RCC 7860 (cell line): Measurements from ENCODE around the gene PROM1.

Experiments
- DNase-seq: peaks from one replicate; pipeline ENCODE4 v3.0.0-alpha.2; 2015; ENCODE audit warnings: low spot score
- FAIRE-seq: peaks from 2 replicates; lab custom pipeline; 2012; peaks lifted over from hg19 to GRCh38; lab: Jason Lieb, UNC

The PROM1 gene

DNA sequence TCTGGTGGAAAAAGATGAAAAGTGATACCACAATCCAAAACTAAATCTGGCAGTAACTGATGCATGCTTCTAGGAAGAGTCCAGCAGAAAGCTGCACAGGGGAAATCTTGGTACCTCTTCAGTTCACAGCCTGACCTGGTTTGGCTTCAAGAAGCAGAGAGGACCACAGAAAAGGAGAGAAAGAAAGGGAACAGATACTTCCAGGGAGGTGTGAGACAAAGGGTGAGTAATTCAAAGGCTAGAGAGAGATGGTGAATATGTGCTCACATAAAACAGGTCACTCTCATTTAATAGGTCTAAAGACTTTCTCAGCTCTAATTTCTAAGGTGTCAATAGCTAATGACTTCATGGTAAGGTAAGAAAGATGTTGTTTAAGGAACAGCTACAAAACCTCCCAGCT, 132.0 kb downstream of the PROM1 start:
- FAIRE-seq = no peak

GRCh38 chr4:15948826-15949225, 135.0 kb downstream of the PROM1 start:
- DNase-seq (no peak), FAIRE-seq (no peak)

More for the DNA sequence above, 132.0 kb downstream of the PROM1 start:
- DNase-seq = no peak

- FAIRE-seq (no peak), DNase-seq (peak; percentile 7)
Measured at GRCh38 chr4:15947684-15948083, 136.1 kb downstream of the PROM1 start.

DNA sequence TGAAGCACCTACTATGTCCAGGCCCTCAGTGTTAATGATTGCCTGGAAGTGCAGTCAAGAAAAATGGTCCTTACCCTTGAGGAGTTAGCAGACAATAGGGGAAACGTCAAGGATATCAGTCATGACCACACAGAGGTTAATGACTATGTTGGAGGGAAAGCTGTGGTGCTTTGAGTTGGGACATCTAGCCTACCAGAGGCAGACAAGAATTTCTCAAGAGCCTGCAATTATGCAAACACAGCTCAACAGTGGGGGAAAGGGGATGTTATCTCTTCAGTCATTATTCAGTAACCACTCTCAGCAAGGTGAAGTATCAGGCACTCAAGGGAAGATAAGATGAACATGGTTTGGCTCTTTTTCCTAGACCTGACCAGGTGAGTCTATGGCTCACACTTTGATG, 138.3 kb downstream of the PROM1 start:
- DNase-seq (no peak), FAIRE-seq (no peak)

DNA sequence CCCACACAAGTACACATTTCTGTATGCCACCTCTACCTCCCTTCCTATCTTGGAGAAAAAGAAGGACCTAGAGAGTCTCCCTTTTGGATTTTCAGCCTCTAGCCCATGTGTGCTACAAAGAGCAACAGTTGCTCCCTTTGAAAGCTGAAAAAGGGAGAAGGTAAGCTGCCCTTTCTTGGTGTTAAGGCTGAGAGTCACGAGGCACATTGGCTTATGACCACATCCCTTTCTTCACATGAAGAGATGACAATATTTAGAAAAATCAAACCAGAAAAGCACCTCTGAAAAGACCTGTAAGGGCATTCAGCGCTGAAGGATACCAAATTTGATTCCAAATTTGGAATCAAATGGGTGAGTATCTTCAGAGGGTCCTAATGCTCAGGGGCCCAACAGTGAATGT, 138.9 kb downstream of the PROM1 start:
- DNase-seq (no peak), FAIRE-seq (no peak)

DNA sequence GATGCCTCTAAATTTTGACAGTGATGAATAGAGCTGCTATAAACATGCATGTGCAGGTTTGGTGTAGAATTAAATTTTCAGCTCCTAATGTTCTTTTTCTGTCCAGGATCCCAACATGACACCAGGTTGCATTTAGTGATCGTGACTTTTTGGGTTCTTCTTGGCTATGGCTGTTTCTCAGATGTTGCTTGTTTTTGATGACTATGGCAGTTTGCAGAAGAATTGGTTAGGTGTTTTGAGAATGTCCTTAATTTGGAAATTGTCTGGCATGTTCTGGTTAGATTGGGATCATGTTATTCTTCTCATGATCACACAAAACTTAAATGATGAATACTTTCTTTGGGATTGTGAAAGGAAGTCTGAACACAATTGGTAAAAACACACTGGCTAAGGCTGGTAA, 141.5 kb downstream of the PROM1 start:
- DNase-seq = no peak
- no peak for FAIRE-seq

DNA sequence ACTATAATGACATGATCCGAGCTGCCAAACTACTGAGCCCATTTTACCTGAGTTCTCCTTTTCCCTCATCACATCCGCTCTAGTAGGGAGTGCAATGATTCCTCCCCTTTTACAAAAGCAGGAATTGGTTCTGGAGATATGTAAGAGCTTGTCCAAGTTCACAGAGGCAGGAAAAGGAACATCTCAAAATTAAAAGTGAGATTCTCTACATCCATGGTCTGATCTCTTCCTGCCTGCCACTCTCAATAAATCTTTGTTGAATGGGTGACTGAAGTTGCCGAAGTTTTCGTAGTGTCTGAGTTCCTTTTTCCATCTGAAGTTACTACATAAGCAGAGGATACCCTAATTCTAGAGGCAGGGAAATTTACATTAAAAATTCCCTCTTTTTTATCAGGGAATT, 145.2 kb downstream of the PROM1 start, which contains the start of gene FGFBP1:
TSS of gene FGFBP1 (minus strand) at position 101 of the 400 bp plus-strand sequence. CDS start 2,108 bp downstream, outside the sequence.
- FAIRE-seq (no peak), DNase-seq (no peak)

- DNase-seq (no peak), FAIRE-seq (no peak)
Measured at GRCh38 chr4:15938182-15938581, 145.6 kb downstream of the PROM1 start.

GRCh38 chr4:15936495-15936894, 147.3 kb downstream of the PROM1 start:
- FAIRE-seq (no peak), DNase-seq (no peak)

GRCh38 chr4:15935504-15936402, 148.1 kb downstream of the PROM1 start:
- FAIRE-seq = no peak
- DNase-seq = no peak

- DNase-seq = no peak
- FAIRE-seq = no peak
Measured at GRCh38 chr4:15934259-15934658, 149.6 kb downstream of the PROM1 start.

- DNase-seq (no peak), FAIRE-seq (no peak)
Measured at GRCh38 chr4:15931451-15932210, 152.2 kb downstream of the PROM1 start.

DNA sequence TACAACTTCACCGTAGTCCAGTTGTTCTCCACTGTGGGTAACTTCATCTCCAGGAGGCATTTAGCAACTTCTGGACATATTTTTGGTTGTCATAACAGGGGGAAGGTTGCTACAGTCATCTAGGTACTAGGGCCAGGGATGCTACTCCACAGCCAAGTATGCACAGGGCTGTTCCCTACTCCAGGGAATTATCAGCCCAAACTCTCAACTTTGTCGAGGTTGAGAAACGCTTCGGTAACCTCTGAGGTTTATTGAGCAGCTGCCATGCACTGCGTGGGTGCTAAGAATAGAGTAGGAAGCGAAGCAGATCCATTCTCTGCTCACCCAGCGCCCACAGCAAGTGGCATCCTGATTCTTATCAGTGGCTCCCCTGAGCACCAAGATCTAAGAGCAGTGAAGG, 153.5 kb downstream of the PROM1 start:
- FAIRE-seq (no peak), DNase-seq (no peak)

DNA sequence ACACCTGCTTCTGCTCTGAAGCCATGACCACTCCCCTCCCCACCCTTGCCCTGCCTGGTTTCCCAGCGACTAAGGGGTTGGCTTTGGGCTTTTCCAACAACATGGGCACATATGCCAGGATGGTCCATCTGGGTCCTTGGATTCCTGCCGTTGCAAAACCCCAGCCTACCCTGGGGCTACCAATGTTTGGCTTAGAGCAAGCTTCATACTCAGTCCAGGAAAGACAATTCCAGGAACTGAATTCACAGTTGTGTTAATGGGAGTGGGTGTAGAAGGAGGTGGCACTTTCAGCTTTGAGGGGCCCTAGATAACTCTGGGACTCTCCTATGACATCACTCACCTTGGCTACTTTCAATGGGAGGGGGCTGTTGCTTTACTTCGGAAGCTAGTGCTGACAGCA, 154.3 kb downstream of the PROM1 start:
- no peak for FAIRE-seq
- DNase-seq = no peak

DNA sequence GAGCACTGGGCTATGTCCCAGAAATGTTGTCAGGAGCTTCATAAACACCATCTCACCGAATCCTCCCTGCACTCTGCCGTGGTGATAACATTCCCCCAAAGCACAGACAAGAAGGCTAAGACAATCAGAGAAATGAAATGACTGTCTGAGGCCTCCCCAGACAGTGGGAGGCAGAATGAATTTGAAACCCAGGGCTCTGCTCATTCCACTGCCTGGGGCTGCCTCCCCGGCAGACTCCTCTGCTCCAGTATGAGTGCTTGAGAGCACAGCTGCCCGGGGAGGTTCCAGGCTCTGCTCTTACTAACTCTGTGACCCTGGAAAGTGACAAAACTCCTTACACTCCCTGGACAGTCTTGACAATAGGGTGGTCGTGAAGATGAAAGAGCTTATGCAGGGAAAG, 154.9 kb downstream of the PROM1 start:
- DNase-seq (no peak), FAIRE-seq (no peak)

DNA sequence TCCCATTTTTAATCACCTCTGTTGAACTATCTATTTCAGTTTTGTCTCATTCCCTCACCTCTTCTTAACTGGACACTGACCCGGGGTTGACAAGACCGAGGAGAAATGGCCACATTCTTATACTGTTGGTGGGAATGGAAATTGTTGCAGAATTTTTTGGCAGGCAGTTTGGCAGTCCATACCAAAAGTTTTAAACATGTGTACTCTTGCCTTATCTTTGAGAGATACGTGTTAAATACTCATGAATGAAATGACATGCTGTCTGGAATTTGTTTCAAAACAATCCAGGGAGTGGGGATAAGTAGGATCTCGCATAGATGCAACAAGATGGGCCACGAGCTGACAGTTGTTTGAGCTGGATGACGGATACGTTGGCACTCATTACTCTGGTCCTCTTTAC, 157.3 kb downstream of the PROM1 start:
- FAIRE-seq = no peak
- no peak for DNase-seq

DNA sequence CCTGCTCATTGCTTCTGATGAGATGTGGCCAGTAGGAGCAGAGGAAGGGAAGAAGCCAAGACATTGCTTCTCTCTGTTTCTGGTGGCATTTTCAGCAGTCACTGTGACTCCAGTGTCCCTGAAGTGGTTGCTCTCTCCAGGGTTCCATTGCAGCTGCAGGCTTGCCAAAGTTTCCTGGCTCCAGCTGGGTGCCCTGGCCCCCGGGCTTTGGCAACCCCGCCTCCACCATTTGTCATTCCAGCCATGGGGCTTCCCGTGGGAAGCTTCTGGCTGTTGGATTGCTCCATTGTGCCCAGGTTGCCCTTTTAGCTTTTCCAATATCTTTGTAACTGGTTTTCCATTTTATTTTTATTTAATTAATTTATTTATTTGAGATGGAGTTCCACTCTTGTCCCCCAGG, 158.0 kb downstream of the PROM1 start:
- DNase-seq (no peak), FAIRE-seq (no peak)

DNA sequence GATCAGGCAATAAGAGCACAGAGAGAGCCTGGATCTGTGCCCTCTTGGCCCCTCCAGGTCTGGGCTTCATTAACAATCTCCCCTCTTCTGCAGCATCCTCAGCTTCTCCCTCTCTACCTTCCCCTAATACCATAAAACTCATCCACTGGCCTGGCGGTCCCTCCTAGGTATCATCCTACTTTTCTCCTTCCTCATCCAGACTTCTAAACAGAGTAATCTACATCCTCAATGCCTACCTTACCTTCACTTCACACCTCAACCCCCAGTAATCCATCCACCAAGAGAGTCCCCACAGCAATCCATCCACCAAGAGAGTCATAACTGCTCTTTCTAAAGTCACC, 162.3 kb downstream of the PROM1 start:
- DNase-seq = no peak
- FAIRE-seq = no peak

DNA sequence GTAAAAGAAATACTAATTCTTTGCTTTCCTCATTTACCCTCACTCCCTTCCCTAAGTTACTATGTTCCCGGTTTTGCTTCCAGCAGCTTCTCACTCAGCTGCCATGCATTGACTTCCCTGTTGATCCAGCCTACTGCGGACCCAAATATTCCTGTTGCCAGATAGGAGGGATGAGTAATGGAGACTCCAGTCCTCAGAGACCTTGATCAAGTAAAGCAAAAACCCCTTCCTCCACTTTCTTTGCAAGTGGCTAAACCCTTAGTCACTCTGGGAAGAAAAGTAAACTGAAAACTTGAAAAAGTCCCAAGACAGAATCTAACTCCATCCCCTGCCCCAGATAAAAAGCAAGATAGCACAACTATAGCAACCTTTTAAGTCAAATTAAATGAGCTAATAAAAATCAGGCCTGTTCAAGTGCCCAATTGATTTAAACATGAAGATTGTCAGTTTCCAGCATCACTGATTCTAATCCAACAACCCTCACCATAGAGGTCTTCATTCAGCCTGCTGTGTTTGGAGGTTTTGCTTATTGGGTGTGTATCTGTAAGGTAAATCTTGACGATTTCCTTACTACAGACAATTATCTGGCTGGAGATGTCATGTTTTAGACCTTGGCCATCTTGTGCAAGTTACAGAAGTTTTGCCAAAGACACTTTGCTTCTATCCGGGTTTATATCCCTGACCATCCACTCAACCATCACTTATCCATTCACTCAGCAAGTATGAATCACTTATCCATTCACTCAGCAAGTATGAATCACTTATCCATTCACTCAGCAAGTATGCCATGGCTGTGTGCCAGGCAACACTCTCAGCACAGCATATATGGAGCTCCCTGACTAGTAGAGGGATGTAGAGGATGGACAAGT, 162.9 kb downstream of the PROM1 start:
- peak; percentile 97 for DNase-seq

GRCh38 chr4:15918484-15919129, 165.2 kb downstream of the PROM1 start:
- no peak for FAIRE-seq
- DNase-seq = no peak

More for the DNA sequence above, 162.9 kb downstream of the PROM1 start:
- peak; percentile 99 for FAIRE-seq
